ENCODE measurements around the gene CADPS. TPM values are rescaled to one million over a fixed set of nuclear protein-coding genes. Genes with fewer than 3 reads are reported as not detected.

The CADPS gene
- total RNA-seq (2011; cell fraction: chromatin; rRNA removed; ENCODE audit: low replicate concordance): not detected in 2 replicates
- not detected in 2 replicates for total RNA-seq (2011; cell fraction: nucleolus; rRNA removed)
- total RNA-seq (2011; cell fraction: nucleoplasm; rRNA removed): not detected in 2 replicates
- total RNA-seq (2014; rRNA removed): not detected in 2 replicates
- total RNA-seq (2014; rRNA removed; fragmentation: Illumina TruSeq; extraction: Trizol): not detected in 2 replicates
- not detected in 2 replicates for total RNA-seq (2015; rRNA removed; fragmentation: Illumina TruSeq; extraction: Trizol)
- not detected in 2 replicates for total RNA-seq (2021)
- not detected in 2 replicates for polyA plus RNA-seq (2011; rRNA removed)
- not detected in 2 replicates for polyA plus RNA-seq (2011; cell fraction: cytosol; rRNA removed)
- not detected in 2 replicates for polyA plus RNA-seq (2011; cell fraction: nucleus; rRNA removed)
- 0.04 TPM in 1 of 2 replicates, not detected in the other for polyA plus RNA-seq (2012)
- polyA plus RNA-seq (2014; fragmentation: Illumina TruSeq; extraction: Trizol): not detected in 2 replicates
- not detected for polyA plus RNA-seq (2014; fragmentation: Nextera tagmentation; extraction: Ambion mirVana)
- polyA plus RNA-seq (2014; rRNA removed): not detected in 2 replicates
- polyA minus RNA-seq (2011; rRNA and poly(A)+ RNA removed): not detected in 2 replicates
- not detected in 2 replicates for polyA minus RNA-seq (2011; cell fraction: cytosol; rRNA and poly(A)+ RNA removed)
- polyA minus RNA-seq (2011; cell fraction: nucleus; rRNA and poly(A)+ RNA removed): not detected in 2 replicates
- percentile 1 among the genes with signal in this experiment for Bru-seq, nascent RNA
- BruChase-seq, experiment 1, labeled RNA remaining after a 2-hour chase: percentile 1 among the genes with signal in this experiment
- BruChase-seq, experiment 2, labeled RNA remaining after a 6-hour chase: percentile 0 among the genes with signal in this experiment
- long read RNA-seq, experiment 1, partial matches to known transcripts: 0 of 1 reads
- long read RNA-seq, experiment 1, other reads (novel, unspliced or antisense): 1 of 1 reads
- long read RNA-seq, experiment 2: 0 reads
- long read RNA-seq, experiment 3: 0 reads

GRCh38 chr3:62874711-62875557, at the start of gene CADPS:
Gene CADPS, minus strand, starts transcription at chr3:62875416. Its CDS starts 387 bp downstream, at chr3:62875029.
- no peak within 1 kb of the TSS for H2AFZ ChIP-seq (ENCODE audit: low read depth, low read length)
- H3K9ac ChIP-seq (ENCODE audit: insufficient read depth in 1 of 2, low read depth in 2 of 2, low read length in 2 of 2): no peak within 1 kb of the TSS
- intact Hi-C loops (cut with micrococcal nuclease) (no loop called here), in situ Hi-C loops (cut with MboI) (no loop called here)
- no peaks in the 10 kb centered on the region for H3K9me1 ChIP-seq (ENCODE audit: control insufficient read depth, insufficient read depth, low read length)
- no peak within 1 kb of the TSS for H3K27ac ChIP-seq (ENCODE audit: extremely low read depth, low read depth, low read length)
- H3K27me3 ChIP-seq (ENCODE audit: control insufficient read depth in 2 of 2, insufficient read depth in 2 of 2, low read length in 2 of 2): no peaks in the 10 kb centered on the region; a peak in 1 of 5 replicates
- H3K4me2 ChIP-seq (ENCODE audit: insufficient read depth, low read length): no peak within 1 kb of the TSS
- WGBS (ENCODE audit: insufficient coverage, low coverage, missing lambda C conversion rate): 9% methylated on average over 7 of the region's 85 CpGs
- no peak for DNase-seq (ENCODE audit: extremely low read depth in 1 of 4, low spot score in 3 of 4)
- peaks cover 0 to 8% of the 10 kb centered on the region in 2 experiments; a peak in 2 of 5 replicates for H3K4me1 ChIP-seq (replicated peaks in 1 of 2; ENCODE audit: control insufficient read depth in 2 of 2, insufficient read depth in 2 of 2, low read length in 2 of 2)
- no peaks in the 10 kb centered on the region for H3K9me3 ChIP-seq (replicated peaks; ENCODE audit: control insufficient read depth, insufficient read depth, low read depth, low read length)
- TF ChIP-seq SRSF3 (IDR thresholded peaks at IDR 0.05; ENCODE audit: insufficient read depth, low read length): no peak
- no peak for ATAC-seq
- H4K20me1 ChIP-seq (replicated peaks; ENCODE audit: control insufficient read depth, insufficient read depth, low read length): no peaks in the 10 kb centered on the region
- CTCF ChIA-PET (ENCODE audit: low intra/inter-chr PET ratio): no interaction called here
- H3K4me3 ChIP-seq: no peak within 1 kb of the TSS
- FAIRE-seq: no peak
- POLR2A ChIA-PET: no interaction called here
- BruUV-seq (replicated peaks): no TSS peak
- H3K79me2 ChIP-seq (ENCODE audit: control insufficient read depth, insufficient read depth, low read length): no peaks in the 10 kb centered on the region
- no peaks in the 10 kb centered on the region for H3K36me3 ChIP-seq (ENCODE audit: control insufficient read depth, insufficient read depth, low read length)

Measured in K562 (cell line).